ENCODE results near the gene SMARCAD1. TPM values are rescaled to one million over a fixed set of nuclear protein-coding genes. Genes with fewer than 3 reads are reported as not detected.

The SMARCAD1 gene
- total and polyA plus RNA-seq, 4 donors: 3.6 to 18.8 (median 8.7) TPM

- TF ChIP-seq HNF4G (IDR thresholded peaks at IDR 0.05) (no peak), NR2F2 (IDR thresholded peaks at IDR 0.05) (no peak), RAD21 (IDR thresholded peaks at IDR 0.05) (no peak), EGR1 (IDR thresholded peaks at IDR 0.05; ENCODE audit: low read depth in 2 of 2) (no peak)
These were observed 126.2 kb downstream of the SMARCAD1 start (continued) for GRCh38 chr4:94333866-94334265.

- H3K9ac ChIP-seq (ENCODE audit: low read depth in 1 of 2, low read length in 2 of 2): no peak overlapping the region
- H3K27ac ChIP-seq (ENCODE audit: low read depth in 1 of 2, low read length in 2 of 2): no peak overlapping the region
- no peak overlapping the region for H3K4me3 ChIP-seq (ENCODE audit: low read depth in 1 of 3, low read length in 3 of 3)
- H3K36me3 ChIP-seq (ENCODE audit: control insufficient read depth in 4 of 4, insufficient read depth in 3 of 4, low read depth in 1 of 4, low read length in 3 of 4): no peaks in the 10 kb centered on the region
- no peaks in the 10 kb centered on the region for H3K9me3 ChIP-seq (ENCODE audit: control insufficient read depth in 4 of 4, low read length in 3 of 4)
- no peaks in the 10 kb centered on the region for H3K27me3 ChIP-seq (ENCODE audit: control insufficient read depth in 4 of 4, insufficient read depth in 4 of 4, low read length in 3 of 4)
- no peaks in the 10 kb centered on the region for H3K4me1 ChIP-seq (ENCODE audit: control insufficient read depth in 4 of 4, insufficient read depth in 4 of 4, low read length in 3 of 4)
- 87% methylated on average over 2 of the region's 2 CpGs for WGBS
- no peak for DNase-seq (ENCODE audit: low spot score)
- TF ChIP-seq, protein P1, sequence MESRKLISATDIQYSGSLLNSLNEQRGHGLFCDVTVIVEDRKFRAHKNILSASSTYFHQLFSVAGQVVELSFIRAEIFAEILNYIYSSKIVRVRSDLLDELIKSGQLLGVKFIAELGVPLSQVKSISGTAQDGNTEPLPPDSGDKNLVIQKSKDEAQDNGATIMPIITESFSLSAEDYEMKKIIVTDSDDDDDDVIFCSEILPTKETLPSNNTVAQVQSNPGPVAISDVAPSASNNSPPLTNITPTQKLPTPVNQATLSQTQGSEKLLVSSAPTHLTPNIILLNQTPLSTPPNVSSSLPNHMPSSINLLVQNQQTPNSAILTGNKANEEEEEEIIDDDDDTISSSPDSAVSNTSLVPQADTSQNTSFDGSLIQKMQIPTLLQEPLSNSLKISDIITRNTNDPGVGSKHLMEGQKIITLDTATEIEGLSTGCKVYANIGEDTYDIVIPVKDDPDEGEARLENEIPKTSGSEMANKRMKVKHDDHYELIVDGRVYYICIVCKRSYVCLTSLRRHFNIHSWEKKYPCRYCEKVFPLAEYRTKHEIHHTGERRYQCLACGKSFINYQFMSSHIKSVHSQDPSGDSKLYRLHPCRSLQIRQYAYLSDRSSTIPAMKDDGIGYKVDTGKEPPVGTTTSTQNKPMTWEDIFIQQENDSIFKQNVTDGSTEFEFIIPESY (IDR thresholded peaks at IDR 0.05): no peak
- TF ChIP-seq ATF3 (IDR thresholded peaks at IDR 0.05) (no peak), NR2F2 (IDR thresholded peaks at IDR 0.05) (no peak)
These were observed 126.8 kb downstream of the SMARCAD1 start for GRCh38 chr4:94334476-94334875.

- Histone ChIP-seq H3K27me3 (ENCODE audit: control insufficient read depth in 4 of 4, insufficient read depth in 4 of 4, low read length in 3 of 4) (no peaks in the 10 kb centered on the region), H3K9ac (ENCODE audit: low read depth in 1 of 2, low read length in 2 of 2) (no peak overlapping the region), H3K27ac (ENCODE audit: low read depth in 1 of 2, low read length in 2 of 2) (no peak overlapping the region), H3K4me3 (ENCODE audit: low read depth in 1 of 3, low read length in 3 of 3) (no peak overlapping the region), H3K36me3 (ENCODE audit: control insufficient read depth in 4 of 4, insufficient read depth in 3 of 4, low read depth in 1 of 4, low read length in 3 of 4) (no peaks in the 10 kb centered on the region), H3K9me3 (ENCODE audit: control insufficient read depth in 4 of 4, low read length in 3 of 4) (no peaks in the 10 kb centered on the region), H3K4me1 (ENCODE audit: control insufficient read depth in 4 of 4, insufficient read depth in 4 of 4, low read length in 3 of 4) (no peaks in the 10 kb centered on the region)
- WGBS: 91% methylated on average over 3 of the region's 3 CpGs
- no peak for DNase-seq (ENCODE audit: low spot score)
- TF ChIP-seq TAF1 (conservative IDR thresholded peaks at IDR 0.05): no peak
- TF ChIP-seq NR2F2 (IDR thresholded peaks at IDR 0.05): no peak
- TF ChIP-seq, protein P2, sequence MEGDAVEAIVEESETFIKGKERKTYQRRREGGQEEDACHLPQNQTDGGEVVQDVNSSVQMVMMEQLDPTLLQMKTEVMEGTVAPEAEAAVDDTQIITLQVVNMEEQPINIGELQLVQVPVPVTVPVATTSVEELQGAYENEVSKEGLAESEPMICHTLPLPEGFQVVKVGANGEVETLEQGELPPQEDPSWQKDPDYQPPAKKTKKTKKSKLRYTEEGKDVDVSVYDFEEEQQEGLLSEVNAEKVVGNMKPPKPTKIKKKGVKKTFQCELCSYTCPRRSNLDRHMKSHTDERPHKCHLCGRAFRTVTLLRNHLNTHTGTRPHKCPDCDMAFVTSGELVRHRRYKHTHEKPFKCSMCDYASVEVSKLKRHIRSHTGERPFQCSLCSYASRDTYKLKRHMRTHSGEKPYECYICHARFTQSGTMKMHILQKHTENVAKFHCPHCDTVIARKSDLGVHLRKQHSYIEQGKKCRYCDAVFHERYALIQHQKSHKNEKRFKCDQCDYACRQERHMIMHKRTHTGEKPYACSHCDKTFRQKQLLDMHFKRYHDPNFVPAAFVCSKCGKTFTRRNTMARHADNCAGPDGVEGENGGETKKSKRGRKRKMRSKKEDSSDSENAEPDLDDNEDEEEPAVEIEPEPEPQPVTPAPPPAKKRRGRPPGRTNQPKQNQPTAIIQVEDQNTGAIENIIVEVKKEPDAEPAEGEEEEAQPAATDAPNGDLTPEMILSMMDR (IDR thresholded peaks at IDR 0.05; ENCODE audit: low read depth, low read length, missing input control): no peak
- no peak for TF ChIP-seq SP1 (IDR thresholded peaks at IDR 0.05)
- no peak for TF ChIP-seq GABPA (IDR thresholded peaks at IDR 0.05 in 1 of 2, conservative IDR thresholded peaks at IDR 0.05 in 1 of 2)
- no peak for TF ChIP-seq YY1 (IDR thresholded peaks at IDR 0.05)
- no peak for TF ChIP-seq RAD21 (IDR thresholded peaks at IDR 0.05)
- TF ChIP-seq, protein P1 (IDR thresholded peaks at IDR 0.05): no peak
- no peak for TF ChIP-seq HNF4A (conservative IDR thresholded peaks at IDR 0.05)
- no peak for TF ChIP-seq REST (IDR thresholded peaks at IDR 0.05)
- no peak for TF ChIP-seq EGR1 (IDR thresholded peaks at IDR 0.05; ENCODE audit: low read depth in 2 of 2)
- no peak for TF ChIP-seq MAX (IDR thresholded peaks at IDR 0.05)
- TF ChIP-seq FOXA2 (IDR thresholded peaks at IDR 0.05): no peak
- TF ChIP-seq ATF3 (IDR thresholded peaks at IDR 0.05): no peak
These were observed 127.3 kb downstream of the SMARCAD1 start for GRCh38 chr4:94334962-94335361.

All from liver (tissue), 9 donors.